ENCODE results near the gene SLC37A1.

Gene SLC37A1

DNA sequence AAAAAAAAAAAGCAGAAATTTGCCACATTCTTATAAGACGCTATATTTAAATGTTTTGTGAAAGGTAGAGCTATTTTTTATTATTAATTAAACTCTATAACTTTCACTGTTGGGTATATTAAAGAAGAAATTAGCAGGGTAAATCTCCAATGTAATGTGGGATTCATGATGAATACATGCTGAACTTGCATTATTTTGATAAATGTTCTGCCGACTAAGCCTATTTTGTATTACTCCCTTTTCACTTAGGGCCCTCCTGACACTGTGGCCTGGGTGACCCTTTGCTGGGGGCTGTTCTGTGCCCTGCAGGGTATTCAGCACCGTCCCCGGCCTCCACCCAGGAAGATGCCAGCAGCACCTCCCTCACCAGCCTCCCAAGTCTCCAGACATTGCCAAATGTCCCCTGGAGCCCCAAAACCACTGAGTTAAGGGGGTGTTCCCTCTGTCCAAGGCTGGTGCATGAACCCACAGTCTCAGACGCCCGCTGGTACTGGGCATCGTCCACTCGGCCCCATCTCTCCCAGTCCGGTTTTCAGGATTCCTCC is 40.1 kb upstream of the SLC37A1 start:
- H3K4me3 Mint-ChIP-seq = no peak overlapping the region
- DNase-seq (no peak), ATAC-seq (replicated peaks) (no peak)
- no peaks in the 10 kb centered on the region for H3K9me3 Mint-ChIP-seq
- H3K27ac Mint-ChIP-seq = no peak overlapping the region
- H3K4me1 Mint-ChIP-seq (ENCODE audit: low read depth in 2 of 2) = no peaks in the 10 kb centered on the region
- peaks cover 9 to 31% of the 10 kb centered on the region in 2 donors for H3K27me3 Mint-ChIP-seq
- no peaks in the 10 kb centered on the region for H3K36me3 Mint-ChIP-seq (ENCODE audit: insufficient read depth)

DNA sequence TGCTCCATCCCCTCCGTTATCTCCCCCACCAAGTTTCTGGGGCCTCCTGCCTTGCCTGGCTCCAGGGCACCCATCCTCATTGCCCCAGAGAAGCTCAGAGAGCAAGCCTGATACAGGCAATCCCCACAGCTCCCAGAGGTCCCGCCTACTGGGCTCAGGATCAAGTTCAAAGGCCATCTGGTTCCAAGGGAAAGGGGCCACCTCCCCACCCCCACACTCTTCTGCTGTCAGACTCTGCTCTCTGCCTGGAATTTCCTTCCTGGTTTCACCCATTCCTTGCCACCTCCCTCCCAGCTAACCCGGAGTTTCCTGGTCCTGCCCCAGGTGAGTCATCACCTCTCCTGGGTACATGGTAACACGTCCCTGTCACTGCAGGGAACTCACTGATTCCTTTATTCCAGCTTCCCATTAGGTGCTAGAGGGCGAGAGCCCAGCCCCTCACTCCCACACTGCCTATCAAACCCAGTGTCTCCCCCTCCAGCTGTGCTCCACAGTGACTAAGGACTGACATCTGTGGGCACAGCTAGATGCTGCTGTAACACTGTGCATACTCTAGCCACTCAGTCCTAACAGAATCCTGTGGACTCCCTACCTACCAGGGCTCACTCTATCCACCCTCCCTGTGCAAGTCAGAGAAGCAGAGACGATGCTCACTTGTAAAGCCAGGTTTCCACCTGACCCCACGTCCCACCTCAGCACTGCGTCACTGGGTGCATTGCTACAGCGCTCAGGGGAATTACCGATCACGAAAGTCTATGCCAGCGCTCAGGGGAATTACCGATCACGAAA is 39.4 kb upstream of the SLC37A1 start:
- Mint-ChIP-seq H3K36me3 (ENCODE audit: insufficient read depth) (no peaks in the 10 kb centered on the region), H3K9me3 (no peaks in the 10 kb centered on the region), H3K27me3 (peaks cover 9 to 31% of the 10 kb centered on the region in 2 donors), H3K27ac (peak overlapping the region in 1 of 2 donors; percentile 2), H3K4me1 (ENCODE audit: low read depth in 2 of 2) (no peaks in the 10 kb centered on the region), H3K4me3 (no peak overlapping the region)
- DNase-seq = no peak
- ATAC-seq (replicated peaks) = peak; percentile 37

DNA sequence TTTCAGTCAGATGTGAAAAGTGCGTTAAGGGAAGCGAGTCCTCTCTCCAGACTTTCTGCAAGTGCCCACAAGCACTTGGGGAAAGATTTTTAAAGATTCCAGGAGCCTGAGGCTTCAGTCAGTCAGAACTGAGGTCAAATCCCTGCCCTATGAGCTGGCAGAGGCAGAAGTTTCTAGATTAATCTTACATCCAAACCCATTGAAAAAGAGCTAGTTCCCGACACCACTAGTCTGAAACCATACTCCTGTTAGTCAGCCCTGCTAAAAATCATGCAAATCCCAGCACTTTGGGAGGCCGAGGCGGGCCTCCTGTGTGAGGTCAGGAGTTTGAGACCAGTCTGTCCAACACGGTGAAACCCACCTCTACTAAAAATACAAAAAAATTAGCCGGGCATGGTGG is 38.6 kb upstream of the SLC37A1 start:
- DNase-seq (no peak), ATAC-seq (replicated peaks) (no peak)
- H3K4me3 Mint-ChIP-seq = no peak overlapping the region
- H3K4me1 Mint-ChIP-seq (ENCODE audit: low read depth in 2 of 2) = no peaks in the 10 kb centered on the region
- H3K36me3 Mint-ChIP-seq (ENCODE audit: insufficient read depth) = peaks cover 2% of the 10 kb centered on the region
- H3K27ac Mint-ChIP-seq = no peak overlapping the region
- H3K9me3 Mint-ChIP-seq = no peaks in the 10 kb centered on the region
- peaks cover 9 to 31% of the 10 kb centered on the region in 2 donors for H3K27me3 Mint-ChIP-seq

DNA sequence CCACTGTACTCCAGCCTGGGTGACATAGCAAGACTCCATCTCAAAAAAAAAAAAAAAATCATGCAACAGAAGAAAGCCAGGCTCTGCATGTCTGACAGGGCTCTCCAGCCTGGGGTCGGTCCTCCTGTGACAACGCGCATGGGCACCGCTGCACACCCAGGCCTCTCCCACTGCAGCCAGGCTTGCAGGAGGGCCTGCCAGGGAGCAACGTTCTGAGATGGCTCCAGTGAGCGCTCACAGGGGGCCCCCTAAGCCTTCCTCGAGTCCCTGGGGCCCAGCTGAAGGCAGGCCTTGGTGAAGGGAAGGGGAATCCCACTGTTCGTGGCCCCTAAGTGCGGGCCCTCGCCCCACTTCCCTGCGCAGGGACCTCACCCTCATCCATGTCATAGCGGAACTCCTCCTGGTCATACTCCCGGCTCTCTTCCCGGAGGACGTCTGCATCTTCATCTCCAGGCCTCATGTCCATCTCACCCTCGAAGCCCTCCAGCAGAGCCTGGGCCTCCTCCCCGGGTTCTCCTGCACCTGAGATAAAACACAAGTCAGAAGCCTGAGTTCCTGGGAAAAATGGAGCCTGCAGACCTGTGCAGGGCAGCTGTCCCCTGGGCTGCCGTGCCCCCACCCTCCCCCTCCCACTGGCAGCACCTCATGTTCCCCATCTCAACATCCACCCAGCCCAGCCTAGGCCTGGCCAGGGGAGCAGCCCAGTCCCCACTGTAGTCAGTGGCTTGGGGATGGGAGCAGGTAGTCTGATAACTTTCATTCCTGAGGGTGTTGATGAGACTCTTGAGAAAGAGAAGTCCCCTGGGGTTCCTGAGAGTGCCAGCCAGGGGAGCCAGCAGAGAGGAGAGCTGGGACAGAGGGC is 37.9 kb upstream of the SLC37A1 start:
- Mint-ChIP-seq H3K4me3 (no peak overlapping the region), H3K27ac (no peak overlapping the region), H3K9me3 (no peaks in the 10 kb centered on the region), H3K27me3 (peaks cover 9 to 31% of the 10 kb centered on the region in 2 donors), H3K4me1 (ENCODE audit: low read depth in 2 of 2) (no peaks in the 10 kb centered on the region), H3K36me3 (ENCODE audit: insufficient read depth) (peaks cover 2% of the 10 kb centered on the region)
- ATAC-seq (replicated peaks) (no peak), DNase-seq (no peak)

DNA sequence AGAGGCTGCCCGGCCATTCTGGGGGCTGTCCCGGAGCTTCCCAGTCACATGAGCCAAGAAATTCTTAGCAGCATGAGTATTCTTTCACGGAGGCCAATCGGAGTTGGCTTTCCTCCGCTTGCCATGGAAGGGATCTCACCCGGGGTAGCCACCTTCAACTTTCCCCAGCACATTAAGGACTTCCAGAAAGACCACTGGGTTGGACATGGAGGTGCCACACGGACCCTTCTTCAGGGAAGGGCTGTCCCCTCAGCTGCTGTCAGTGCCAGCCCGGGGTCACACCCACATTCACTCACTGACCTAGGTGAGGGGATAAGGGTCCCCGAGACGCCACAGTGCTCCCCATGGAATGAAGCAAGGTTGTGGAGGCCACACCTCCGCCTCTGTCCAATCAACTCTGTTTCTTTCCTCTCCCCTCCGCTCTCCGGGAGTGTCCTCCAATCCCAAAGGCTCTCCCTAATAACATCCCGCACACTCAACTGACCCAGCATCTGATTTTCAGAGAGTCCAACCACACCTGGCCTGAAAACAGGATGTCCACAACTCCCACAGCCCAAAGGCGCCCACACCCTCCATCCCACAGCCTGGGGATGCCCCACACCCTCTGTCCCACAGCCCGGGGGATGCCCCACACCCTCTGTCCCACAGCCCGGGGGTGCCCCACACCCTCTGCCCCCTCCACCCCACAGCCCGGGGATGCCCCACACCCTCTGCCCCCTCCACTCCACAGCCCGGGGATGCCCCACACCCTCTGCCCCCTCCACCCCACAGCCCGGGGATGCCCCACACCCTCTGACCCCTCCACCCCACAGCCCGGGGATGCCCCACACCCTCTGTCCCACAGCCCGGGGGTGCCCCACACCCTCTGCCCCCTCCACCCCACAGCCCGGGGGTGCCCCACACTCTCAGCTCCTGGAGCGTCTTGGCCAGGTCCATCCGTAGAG is 37.0 kb upstream of the SLC37A1 start:
- ATAC-seq (replicated peaks) = no peak
- Mint-ChIP-seq H3K9me3 (no peaks in the 10 kb centered on the region), H3K36me3 (ENCODE audit: insufficient read depth) (peaks cover 2% of the 10 kb centered on the region), H3K27ac (no peak overlapping the region), H3K27me3 (peaks cover 9 to 31% of the 10 kb centered on the region in 2 donors), H3K4me3 (no peak overlapping the region), H3K4me1 (ENCODE audit: low read depth in 2 of 2) (no peaks in the 10 kb centered on the region)
- DNase-seq = no peak

DNA sequence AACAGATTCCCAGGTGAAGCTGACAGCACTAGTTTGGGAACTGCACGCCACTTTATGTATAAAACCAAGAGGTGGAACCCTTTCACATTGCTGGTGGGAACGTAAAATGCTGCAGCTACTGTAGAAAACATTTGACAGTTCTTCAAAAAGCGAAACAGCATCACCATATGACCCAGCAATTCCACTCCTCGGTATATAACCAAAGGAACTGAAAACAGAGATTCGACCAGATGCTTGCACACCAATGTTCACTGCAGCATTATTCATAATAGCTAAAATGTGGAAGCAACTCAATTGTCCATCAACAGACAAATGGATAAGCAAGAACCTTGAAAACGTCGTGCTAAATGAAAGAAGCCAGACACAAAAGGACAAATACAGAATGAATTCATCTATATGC is 35.1 kb upstream of the SLC37A1 start:
- no peak for ATAC-seq (replicated peaks)
- Mint-ChIP-seq H3K36me3 (ENCODE audit: insufficient read depth) (peaks cover 2% of the 10 kb centered on the region), H3K27ac (no peak overlapping the region)

DNA sequence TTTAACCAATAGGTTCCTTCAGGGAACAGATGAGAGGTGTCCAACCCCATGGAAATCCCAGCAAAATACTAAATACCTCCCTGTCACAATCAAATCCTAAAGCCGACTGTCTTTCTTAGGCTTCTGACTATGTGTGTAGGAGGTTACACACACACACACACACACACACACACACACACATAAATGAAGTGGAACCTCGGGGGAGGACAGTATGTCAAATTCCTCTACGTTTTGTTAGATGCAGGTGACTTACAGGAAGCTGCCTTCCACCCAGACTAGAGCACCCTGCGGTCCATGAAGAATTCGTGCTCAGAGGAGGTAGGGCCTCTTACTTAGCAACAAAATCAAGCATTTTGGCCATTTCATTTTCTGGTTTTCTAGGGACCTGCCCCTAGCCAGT is 34.1 kb upstream of the SLC37A1 start:
- no peak overlapping the region for H3K4me3 Mint-ChIP-seq
- H3K27me3 Mint-ChIP-seq = peaks cover 7 to 28% of the 10 kb centered on the region in 2 donors
- H3K9me3 Mint-ChIP-seq = no peaks in the 10 kb centered on the region
- H3K4me1 Mint-ChIP-seq (ENCODE audit: low read depth in 2 of 2) = no peaks in the 10 kb centered on the region
- peaks cover 2% of the 10 kb centered on the region for H3K36me3 Mint-ChIP-seq (ENCODE audit: insufficient read depth)
- no peak for DNase-seq
- H3K27ac Mint-ChIP-seq = no peak overlapping the region
- ATAC-seq (replicated peaks) = no peak

More for the DNA sequence above, 35.1 kb upstream of the SLC37A1 start:
- DNase-seq = no peak
- Mint-ChIP-seq H3K4me3 (no peak overlapping the region), H3K4me1 (ENCODE audit: low read depth in 2 of 2) (no peaks in the 10 kb centered on the region), H3K27me3 (peaks cover 9 to 31% of the 10 kb centered on the region in 2 donors), H3K9me3 (no peaks in the 10 kb centered on the region)

DNA sequence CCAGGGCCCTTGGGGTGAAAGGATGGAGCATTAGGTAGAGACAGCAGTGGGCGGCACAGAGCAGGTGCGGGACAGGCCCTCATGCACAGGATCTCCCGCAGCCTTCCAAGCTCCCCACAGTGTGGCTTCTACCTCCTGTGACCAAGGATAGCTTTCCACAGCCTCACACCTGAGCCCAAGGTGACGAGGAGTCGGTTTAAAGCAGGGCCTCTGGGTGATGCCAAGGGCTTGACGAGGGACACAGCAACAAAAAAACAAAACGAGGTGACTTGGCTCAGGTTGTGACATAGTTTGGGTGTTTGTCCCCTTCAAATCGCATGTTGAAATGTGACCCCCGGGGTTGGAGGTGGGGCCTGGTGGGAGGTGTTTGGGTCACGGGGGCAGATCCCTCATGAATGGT is 32.9 kb upstream of the SLC37A1 start:
- DNase-seq (no peak), ATAC-seq (replicated peaks) (no peak)
- no peak overlapping the region for H3K27ac Mint-ChIP-seq

DNA sequence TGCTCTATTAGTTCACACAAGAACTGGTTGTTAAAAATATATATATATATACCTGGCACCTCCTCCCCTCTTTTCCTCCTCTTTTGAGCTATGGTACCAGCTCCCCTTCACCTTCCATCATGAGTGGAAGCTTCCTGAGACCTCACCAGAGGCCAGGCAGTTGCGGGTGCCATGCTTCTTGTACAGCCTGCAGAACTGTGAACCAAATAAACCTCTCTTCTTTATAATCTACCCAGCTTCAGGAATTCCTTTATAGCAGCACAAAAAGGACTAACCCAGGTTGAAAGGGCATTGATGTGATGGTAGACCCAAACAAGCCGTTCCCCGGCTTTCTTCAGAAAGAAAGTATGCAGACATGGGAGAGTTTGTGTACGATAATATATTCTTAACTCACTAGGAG is 32.5 kb upstream of the SLC37A1 start:
- Mint-ChIP-seq H3K27me3 (peaks cover 13 to 32% of the 10 kb centered on the region in 2 donors), H3K27ac (no peak overlapping the region), H3K9me3 (no peaks in the 10 kb centered on the region), H3K4me3 (no peak overlapping the region), H3K4me1 (ENCODE audit: low read depth in 2 of 2) (no peaks in the 10 kb centered on the region), H3K36me3 (ENCODE audit: insufficient read depth) (peaks cover 2% of the 10 kb centered on the region)
- no peak for ATAC-seq (replicated peaks)
- DNase-seq = no peak

More for the DNA sequence above, 32.9 kb upstream of the SLC37A1 start:
- Mint-ChIP-seq H3K9me3 (no peaks in the 10 kb centered on the region), H3K27me3 (peaks cover 8 to 32% of the 10 kb centered on the region in 2 donors), H3K36me3 (ENCODE audit: insufficient read depth) (peaks cover 2% of the 10 kb centered on the region), H3K4me1 (ENCODE audit: low read depth in 2 of 2) (no peaks in the 10 kb centered on the region), H3K4me3 (no peak overlapping the region)

DNA sequence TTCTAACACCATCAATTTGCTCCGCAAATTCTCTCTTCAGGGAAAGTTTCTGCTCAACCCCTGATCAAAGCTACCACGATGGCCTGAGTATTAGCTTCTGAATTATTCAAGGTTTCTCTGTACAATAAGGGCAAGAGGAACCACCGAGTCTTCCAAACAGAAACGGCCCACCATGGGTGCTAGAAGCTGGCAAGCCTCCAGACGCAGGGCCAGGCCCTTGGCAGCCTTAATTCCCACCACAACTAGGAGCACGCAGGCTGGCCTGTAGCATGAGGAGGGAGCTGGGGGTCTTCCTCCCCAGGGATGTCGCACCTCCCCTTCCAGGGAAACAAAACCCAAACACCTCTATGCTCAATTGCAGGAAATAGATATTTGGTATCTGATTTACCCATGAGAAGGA is 28.7 kb upstream of the SLC37A1 start:
- H3K27me3 Mint-ChIP-seq = peaks cover 44 to 57% of the 10 kb centered on the region in 2 donors
- peaks cover 4% of the 10 kb centered on the region for H3K36me3 Mint-ChIP-seq (ENCODE audit: insufficient read depth)
- H3K9me3 Mint-ChIP-seq = peaks cover 0 to 2% of the 10 kb centered on the region in 2 donors
- H3K4me1 Mint-ChIP-seq (ENCODE audit: low read depth in 2 of 2) = no peaks in the 10 kb centered on the region
- ATAC-seq (replicated peaks) (no peak), DNase-seq (no peak)
- H3K27ac Mint-ChIP-seq = no peak overlapping the region
- H3K4me3 Mint-ChIP-seq = no peak overlapping the region

DNA sequence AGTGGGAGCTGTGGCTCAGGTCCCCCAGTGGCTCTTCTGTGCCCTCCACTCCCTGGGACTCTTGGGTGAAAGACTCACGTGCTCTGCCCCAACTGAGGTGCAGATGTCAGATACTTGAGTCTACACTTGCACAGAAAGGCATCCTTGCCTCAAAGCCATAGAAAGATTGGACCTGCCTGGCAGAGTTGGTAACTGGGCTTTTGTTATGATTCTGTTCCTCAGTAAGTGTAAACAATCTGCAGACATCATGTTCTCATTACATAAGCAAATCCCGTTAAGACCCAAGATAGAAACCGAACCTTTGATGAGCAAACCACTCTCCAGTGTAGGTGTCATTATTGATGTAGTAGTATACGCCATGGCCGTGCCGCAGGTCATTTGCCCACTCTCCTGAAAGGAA is 27.6 kb upstream of the SLC37A1 start:
- Mint-ChIP-seq H3K27me3 (peaks cover 46 to 61% of the 10 kb centered on the region in 2 donors), H3K9me3 (peaks cover 0 to 2% of the 10 kb centered on the region in 2 donors), H3K4me1 (ENCODE audit: low read depth in 2 of 2) (no peaks in the 10 kb centered on the region), H3K27ac (no peak overlapping the region), H3K4me3 (no peak overlapping the region), H3K36me3 (ENCODE audit: insufficient read depth) (peaks cover 4% of the 10 kb centered on the region)
- ATAC-seq (replicated peaks) (no peak), DNase-seq (no peak)

DNA sequence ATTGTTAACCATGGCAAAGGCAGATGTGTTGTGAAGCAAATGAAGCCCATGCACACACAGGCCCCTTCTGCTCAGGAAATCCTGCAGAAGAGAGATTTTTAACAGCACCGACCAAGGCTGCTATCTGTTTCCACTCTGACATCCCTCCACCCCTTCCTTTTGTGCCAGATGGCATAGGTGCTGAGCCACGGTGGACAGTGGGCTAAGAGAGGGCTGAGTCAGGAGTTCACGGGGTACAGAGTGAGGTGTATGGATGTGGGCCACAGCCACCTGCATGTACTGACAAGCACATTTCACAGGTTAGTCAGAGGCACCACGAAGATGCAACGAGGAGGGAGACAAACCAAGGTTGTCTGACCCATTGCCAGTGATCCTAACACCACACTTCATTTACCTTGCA is 27.1 kb upstream of the SLC37A1 start:
- peaks cover 0 to 2% of the 10 kb centered on the region in 2 donors for H3K9me3 Mint-ChIP-seq
- peaks cover 46 to 61% of the 10 kb centered on the region in 2 donors for H3K27me3 Mint-ChIP-seq
- no peak for DNase-seq

More for the DNA sequence above, 27.1 kb upstream of the SLC37A1 start:
- Mint-ChIP-seq H3K4me1 (ENCODE audit: low read depth in 2 of 2) (no peaks in the 10 kb centered on the region), H3K4me3 (no peak overlapping the region), H3K36me3 (ENCODE audit: insufficient read depth) (peaks cover 4% of the 10 kb centered on the region), H3K27ac (no peak overlapping the region)
- ATAC-seq (replicated peaks) = no peak
